HepG2 (cell line): ENCODE measurements around the gene BPGM. TPM values are rescaled to one million over a fixed set of nuclear protein-coding genes. Genes with fewer than 3 reads are reported as not detected.

Experiments used
- ATAC-seq: fragments of 200-7000 bp; cut with Tn5 transposase; 3 replicates; pipeline ENCODE4 v1.9.1; 2020; ENCODE audit warnings: mild to moderate bottlenecking, moderate library complexity
- BruUV-seq: library from RNA; stranded (reverse); fragments of 400-500 nt; replicated peaks from 2 replicates; lab custom pipeline; 2021; lab: Mats Ljungman, UMichigan
- CTCF ChIA-PET: fragments of 300-600 bp; formaldehyde crosslinking; extraction: SDS; loops from one replicate; lab custom pipeline; 2021; ENCODE audit warnings: low total read pairs, inconsistent platforms, low intra/inter-chr PET ratio; lab: Yijun Ruan, JAX
- POLR2A ChIA-PET: fragments of 350-600 bp; sonication (Branson Sonifier 250); formaldehyde crosslinking; loops from one replicate; lab custom pipeline; 2020; ENCODE audit warnings: antibody characterized with exemption, inconsistent platforms; lab: Yijun Ruan, JAX
- DNase-seq: peaks from one replicate; pipeline ENCODE4 v3.0.0-alpha.2; 2015; ENCODE audit warnings: low spot score
- FAIRE-seq: peaks from 3 replicates; lab custom pipeline; 2011; peaks lifted over from hg19 to GRCh38; lab: Jason Lieb, UNC
- H2AFZ ChIP-seq: one replicate; pipeline ENCODE4 v1.6.1; 2011; ENCODE audit warnings: low read length, inconsistent platforms
- H3K27ac ChIP-seq: fragments of 300-600 bp; 3 replicates; pipeline ENCODE4 v1.8.0; 2011; ENCODE audit warnings: mixed run types, mild to moderate bottlenecking, mixed read lengths, low read length, inconsistent platforms; ENCODE audit not compliant: insufficient read depth; ENCODE audit errors: extremely low read length
- H3K27me3 ChIP-seq, 2 experiments: fragments of 200-600 bp in 1 of 2; 2 replicates in 1 of 2; 3 replicates in 1 of 2; pipeline versions ENCODE4 v1.6.0 to v1.8.0; 2011; ENCODE audit warnings: low read length in 2 of 2, mild to moderate bottlenecking in 2 of 2, moderate library complexity in 2 of 2, inconsistent platforms in 1 of 2; ENCODE audit not compliant: insufficient read depth in 2 of 2, control insufficient read depth in 1 of 2
- H3K36me3 ChIP-seq, 2 experiments: fragments of 200-600 bp in 1 of 2; replicated peaks in 1 of 2; 2 replicates in 1 of 2; 3 replicates in 1 of 2; pipeline versions ENCODE4 v1.5.1 to v1.8.0; 2011; ENCODE audit warnings: low read length in 2 of 2, inconsistent platforms in 1 of 2; ENCODE audit not compliant: insufficient read depth in 2 of 2, control insufficient read depth in 1 of 2
- H3K4me1 ChIP-seq: 2 replicates; pipeline ENCODE4 v1.5.1; 2012; ENCODE audit warnings: low read length, inconsistent platforms; ENCODE audit not compliant: insufficient read depth
- H3K4me2 ChIP-seq: 2 replicates; pipeline ENCODE4 v1.6.0; 2011; ENCODE audit warnings: low read depth, low read length, inconsistent platforms
- H3K4me3 ChIP-seq, 3 experiments: fragments of 200-600 bp in 1 of 3; sonication (generic), shearing (Covaris generic) in 1 of 3; replicated peaks in 1 of 3; 2 replicates each; pipeline ENCODE4 v1.5.1; 2011 to 2016; ENCODE audit warnings: low read length in 3 of 3, inconsistent platforms in 2 of 3, low read depth in 2 of 3, mild to moderate bottlenecking in 2 of 3, control low read depth in 1 of 3, mixed read lengths in 1 of 3; ENCODE audit not compliant: insufficient read depth in 1 of 3
- H3K79me2 ChIP-seq: one replicate; pipeline ENCODE4 v1.6.1; 2011; ENCODE audit warnings: low read length, inconsistent platforms; ENCODE audit not compliant: insufficient read depth
- H3K9ac ChIP-seq: 2 replicates; pipeline ENCODE4 v1.6.0; 2011; ENCODE audit warnings: mild to moderate bottlenecking, low read depth, low read length, inconsistent platforms; ENCODE audit not compliant: insufficient read depth
- H3K9me3 ChIP-seq: 2 replicates; pipeline ENCODE4 v1.5.1; 2012; ENCODE audit warnings: mild to moderate bottlenecking, low read length
- H4K20me1 ChIP-seq: 2 replicates; pipeline ENCODE4 v1.6.0; 2011; ENCODE audit warnings: inconsistent platforms, mild to moderate bottlenecking, low read length, moderate library complexity; ENCODE audit not compliant: insufficient read depth
- CHCHD3 ChIP-seq: sonication (generic); formaldehyde crosslinking; IDR thresholded peaks from 2 replicates; pipeline ENCODE4 v1.8.0; 2022; ENCODE audit warnings: mild to moderate bottlenecking, missing genetic modification reagents, moderate library complexity
- ELF4 ChIP-seq: sonication (generic); formaldehyde crosslinking; IDR thresholded peaks from 2 replicates; pipeline ENCODE4 v1.5.0; 2020; ENCODE audit warnings: missing genetic modification reagents, mild to moderate bottlenecking, moderate library complexity, borderline replicate concordance
- HNRNPK ChIP-seq: fragments of 200-400 bp; formaldehyde crosslinking; IDR thresholded peaks from 2 replicates; pipeline ENCODE4 v1.6.1; 2018; ENCODE audit warnings: low read length, low read depth, moderate library complexity, mild to moderate bottlenecking; ENCODE audit not compliant: poor library complexity, severe bottlenecking
- HNRNPLL ChIP-seq: fragments of 200-400 bp; formaldehyde crosslinking; IDR thresholded peaks from 2 replicates; pipeline ENCODE4 v1.6.1; 2017; ENCODE audit warnings: mild to moderate bottlenecking, low read depth, low read length; ENCODE audit not compliant: poor library complexity, severe bottlenecking
- IKZF1 ChIP-seq: fragments of 450-650 bp; IDR thresholded peaks from 2 replicates; pipeline ENCODE4 v1.7.1; 2016
- NR1H2 ChIP-seq: sonication (generic); formaldehyde crosslinking; IDR thresholded peaks from 2 replicates; pipeline ENCODE4 v1.8.1; 2022; ENCODE audit warnings: low read depth, missing genetic modification reagents, borderline replicate concordance
- RNF2 ChIP-seq: fragments of 450-650 bp; conservative IDR thresholded peaks from 2 replicates; pipeline ENCODE4 v1.6.1; 2016; ENCODE audit warnings: low read depth
- RORA ChIP-seq: sonication (generic); formaldehyde crosslinking; IDR thresholded peaks from 2 replicates; pipeline ENCODE4 v1.5.0; 2020; ENCODE audit warnings: mild to moderate bottlenecking, missing genetic modification reagents, moderate library complexity
- SCMH1 ChIP-seq: sonication (generic); formaldehyde crosslinking; IDR thresholded peaks from 2 replicates; pipeline ENCODE4 v1.9.0; 2021; ENCODE audit warnings: missing genetic modification reagents, mild to moderate bottlenecking, borderline replicate concordance
- TBL1XR1 ChIP-seq: fragments of 150-350 bp; IDR thresholded peaks from 2 replicates; pipeline ENCODE4 v1.6.1; 2014; ENCODE audit warnings: borderline replicate concordance, low read length; ENCODE audit not compliant: partially characterized antibody
- TRAFD1 ChIP-seq: sonication (generic); formaldehyde crosslinking; IDR thresholded peaks from 2 replicates; pipeline ENCODE4 v1.5.1; 2020; ENCODE audit warnings: missing genetic modification reagents, mild to moderate bottlenecking, borderline replicate concordance
- ZNF235 ChIP-seq: sonication (generic); formaldehyde crosslinking; IDR thresholded peaks from 2 replicates; pipeline ENCODE4 v1.8.1; 2023; ENCODE audit warnings: mild to moderate bottlenecking, missing genetic modification reagents, borderline replicate concordance
- ZNF570 ChIP-seq: sonication (generic); formaldehyde crosslinking; IDR thresholded peaks from 2 replicates; pipeline ENCODE4 v1.4.0; 2020; ENCODE audit warnings: mild to moderate bottlenecking, missing genetic modification reagents, borderline replicate concordance
- WGBS: methylation state at CpG from one replicate; pipeline ENCODE4 v1.1.6; 2017; ENCODE audit warnings: low lambda C conversion rate; 5-methylcytosine and 5-hydroxymethylcytosine counted together
- in situ Hi-C: cut with HindIII; loops from 2 replicates; pipeline ENCODE4 v1.10.0; 2017; ENCODE audit warnings: low pct_unique_long_range_greater_than_20kb; ENCODE audit not compliant: extremely low pct_ligation_motif_present
- intact Hi-C: fragments of 100-400 bp; cut with micrococcal nuclease; formaldehyde crosslinking; loops from one replicate; pipeline ENCODE4 v1.10.0; 2022; ENCODE audit not compliant: unreplicated experiment
- polyA plus RNA-seq, 8 experiments: library from polyadenylated mRNA; depleted of rRNA in 3 of 8; stranded (reverse) in 7 of 8; unstranded in 1 of 8; fragments of >200 nt; fragmentation: Illumina TruSeq in 4 of 8; extraction: Trizol in 4 of 8; gene quantifications; 2 replicates each; pipeline versions ENCODE4 v1.2.1 to v1.2.3, GENCODE V29; 2011 to 2016; ENCODE audit warnings: low read depth in 4 of 8, missing spikeins in 1 of 8, mixed read lengths in 1 of 8; ENCODE audit not compliant: insufficient read depth in 1 of 8
- total RNA-seq, 5 experiments: library from RNA; depleted of rRNA; stranded (reverse); fragments of >200 nt; fragmentation: Illumina TruSeq; extraction: Trizol; gene quantifications; 2 replicates each; pipeline ENCODE4 v1.2.3, GENCODE V29; 2016; ENCODE audit warnings: low read depth in 1 of 5
- TF ChIP-seq, protein P1 (sequence below): sonication (generic); formaldehyde crosslinking; IDR thresholded peaks from 2 replicates; pipeline ENCODE4 v1.5.0; 2020; ENCODE audit warnings: mild to moderate bottlenecking, missing genetic modification reagents
- TF ChIP-seq, protein P2 (sequence below): IDR thresholded peaks from 2 replicates; pipeline ENCODE4 v1.6.1; 2012; ENCODE audit warnings: low read length, improper control_type of control experiment

BPGM gene
- total and polyA plus RNA-seq, 2 of the 13 experiments (the other 11 are each of a cell fraction or from before 2014, with no cell fraction given) = 4.0 to 7.5 TPM

- TF ChIP-seq ZNF235 (CRISPR knock-in tag) (no peak), HNRNPK (no peak)
Observed at GRCh38 chr7:134710511-134710853, 63.8 kb downstream of the BPGM start (continued).

- WGBS = 11% methylated on average over 9 of the region's 9 CpGs
- H4K20me1 ChIP-seq = no peaks in the 10 kb centered on the region
- H3K79me2 ChIP-seq = no peaks in the 10 kb centered on the region
- no peak overlapping the region for H2AFZ ChIP-seq
- no peak overlapping the region for H3K27ac ChIP-seq
- H3K4me1 ChIP-seq = peaks cover 8% of the 10 kb centered on the region
- DNase-seq = no peak
- intact Hi-C loops = no loop called here
- H3K9me3 ChIP-seq = no peaks in the 10 kb centered on the region
- no peak overlapping the region for H3K9ac ChIP-seq
- no TSS peak for BruUV-seq
- no peak overlapping the region for H3K4me3 ChIP-seq
- ATAC-seq = peak; percentile 57
- ChIA-PET CTCF (no interaction called here), POLR2A (no interaction called here)
- H3K27me3 ChIP-seq = peaks cover 0 to 9% of the 10 kb centered on the region in 2 experiments; a peak in 1 of 5 replicates
- no peaks in the 10 kb centered on the region for H3K36me3 ChIP-seq
- in situ Hi-C loops = no loop called here
- no peak overlapping the region for H3K4me2 ChIP-seq
- no peak for FAIRE-seq
- no peak for TF ChIP-seq HNRNPLL
- TF ChIP-seq IKZF1 = no peak
- TF ChIP-seq, protein P1, sequence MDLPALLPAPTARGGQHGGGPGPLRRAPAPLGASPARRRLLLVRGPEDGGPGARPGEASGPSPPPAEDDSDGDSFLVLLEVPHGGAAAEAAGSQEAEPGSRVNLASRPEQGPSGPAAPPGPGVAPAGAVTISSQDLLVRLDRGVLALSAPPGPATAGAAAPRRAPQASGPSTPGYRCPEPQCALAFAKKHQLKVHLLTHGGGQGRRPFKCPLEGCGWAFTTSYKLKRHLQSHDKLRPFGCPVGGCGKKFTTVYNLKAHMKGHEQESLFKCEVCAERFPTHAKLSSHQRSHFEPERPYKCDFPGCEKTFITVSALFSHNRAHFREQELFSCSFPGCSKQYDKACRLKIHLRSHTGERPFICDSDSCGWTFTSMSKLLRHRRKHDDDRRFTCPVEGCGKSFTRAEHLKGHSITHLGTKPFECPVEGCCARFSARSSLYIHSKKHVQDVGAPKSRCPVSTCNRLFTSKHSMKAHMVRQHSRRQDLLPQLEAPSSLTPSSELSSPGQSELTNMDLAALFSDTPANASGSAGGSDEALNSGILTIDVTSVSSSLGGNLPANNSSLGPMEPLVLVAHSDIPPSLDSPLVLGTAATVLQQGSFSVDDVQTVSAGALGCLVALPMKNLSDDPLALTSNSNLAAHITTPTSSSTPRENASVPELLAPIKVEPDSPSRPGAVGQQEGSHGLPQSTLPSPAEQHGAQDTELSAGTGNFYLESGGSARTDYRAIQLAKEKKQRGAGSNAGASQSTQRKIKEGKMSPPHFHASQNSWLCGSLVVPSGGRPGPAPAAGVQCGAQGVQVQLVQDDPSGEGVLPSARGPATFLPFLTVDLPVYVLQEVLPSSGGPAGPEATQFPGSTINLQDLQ (CRISPR knock-in tag) = no peak
- no peak for TF ChIP-seq ZNF570
- TF ChIP-seq ELF4 (CRISPR knock-in tag) = no peak
- no peak for TF ChIP-seq RORA (CRISPR knock-in tag)
- no peak for TF ChIP-seq SCMH1
- TF ChIP-seq, protein P2, sequence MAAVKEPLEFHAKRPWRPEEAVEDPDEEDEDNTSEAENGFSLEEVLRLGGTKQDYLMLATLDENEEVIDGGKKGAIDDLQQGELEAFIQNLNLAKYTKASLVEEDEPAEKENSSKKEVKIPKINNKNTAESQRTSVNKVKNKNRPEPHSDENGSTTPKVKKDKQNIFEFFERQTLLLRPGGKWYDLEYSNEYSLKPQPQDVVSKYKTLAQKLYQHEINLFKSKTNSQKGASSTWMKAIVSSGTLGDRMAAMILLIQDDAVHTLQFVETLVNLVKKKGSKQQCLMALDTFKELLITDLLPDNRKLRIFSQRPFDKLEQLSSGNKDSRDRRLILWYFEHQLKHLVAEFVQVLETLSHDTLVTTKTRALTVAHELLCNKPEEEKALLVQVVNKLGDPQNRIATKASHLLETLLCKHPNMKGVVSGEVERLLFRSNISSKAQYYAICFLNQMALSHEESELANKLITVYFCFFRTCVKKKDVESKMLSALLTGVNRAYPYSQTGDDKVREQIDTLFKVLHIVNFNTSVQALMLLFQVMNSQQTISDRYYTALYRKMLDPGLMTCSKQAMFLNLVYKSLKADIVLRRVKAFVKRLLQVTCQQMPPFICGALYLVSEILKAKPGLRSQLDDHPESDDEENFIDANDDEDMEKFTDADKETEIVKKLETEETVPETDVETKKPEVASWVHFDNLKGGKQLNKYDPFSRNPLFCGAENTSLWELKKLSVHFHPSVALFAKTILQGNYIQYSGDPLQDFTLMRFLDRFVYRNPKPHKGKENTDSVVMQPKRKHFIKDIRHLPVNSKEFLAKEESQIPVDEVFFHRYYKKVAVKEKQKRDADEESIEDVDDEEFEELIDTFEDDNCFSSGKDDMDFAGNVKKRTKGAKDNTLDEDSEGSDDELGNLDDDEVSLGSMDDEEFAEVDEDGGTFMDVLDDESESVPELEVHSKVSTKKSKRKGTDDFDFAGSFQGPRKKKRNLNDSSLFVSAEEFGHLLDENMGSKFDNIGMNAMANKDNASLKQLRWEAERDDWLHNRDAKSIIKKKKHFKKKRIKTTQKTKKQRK = no peak
- TF ChIP-seq NR1H2 (CRISPR knock-in tag) = no peak
- TF ChIP-seq CHCHD3 (CRISPR knock-in tag) = no peak
- TF ChIP-seq TRAFD1 = no peak
- no peak for TF ChIP-seq RNF2
- no peak for TF ChIP-seq TBL1XR1
Observed at GRCh38 chr7:134710854-134711624, 64.4 kb downstream of the BPGM start.
